WTC11 (cell line): ENCODE data around the gene HES3. TPM values are rescaled to one million over a fixed set of nuclear protein-coding genes. Genes with fewer than 3 reads are reported as not detected.

Source experiments
- ATAC-seq: fragments of 200-7000 bp; cut with Tn5 transposase; 2 replicates; pipeline ENCODE4 v1.10.0; 2021; ENCODE audit warnings: mild to moderate bottlenecking, moderate library complexity
- CTCF ChIA-PET: fragments of 300-600 bp; sonication (Branson Sonifier 250); formaldehyde crosslinking; loops from one replicate; lab custom pipeline; 2021; ENCODE audit warnings: antibody characterized with exemption; lab: Charles Lee
- POLR2A ChIA-PET: fragments of 350-600 bp; sonication (Branson Sonifier 250); formaldehyde crosslinking; loops from one replicate; lab custom pipeline; 2021; ENCODE audit warnings: antibody characterized with exemption; lab: Charles Lee
- DNase-seq: peaks from one replicate; pipeline ENCODE4 v3.0.0; 2021; ENCODE audit warnings: low spot score
- H3K27ac Mint-ChIP-seq: 2 replicates; pipeline ENCODE4 v1.8.0; 2021; ENCODE audit warnings: mixed read lengths
- H3K27me3 Mint-ChIP-seq: 2 replicates; pipeline ENCODE4 v1.8.0; 2021; ENCODE audit warnings: low read depth, mild to moderate bottlenecking, moderate library complexity, mixed read lengths
- H3K36me3 Mint-ChIP-seq: 2 replicates; pipeline ENCODE4 v1.8.0; 2021; ENCODE audit warnings: mixed read lengths
- H3K4me1 Mint-ChIP-seq: 2 replicates; pipeline ENCODE4 v1.8.0; 2022; ENCODE audit warnings: mixed read lengths
- H3K4me3 Mint-ChIP-seq: 2 replicates; pipeline ENCODE4 v1.8.0; 2021; ENCODE audit warnings: mild to moderate bottlenecking, moderate library complexity, mixed read lengths
- H3K9me3 Mint-ChIP-seq: 2 replicates; pipeline ENCODE4 v1.8.0; 2021; ENCODE audit warnings: mixed read lengths
- ATF1 ChIP-seq: sonication (generic); formaldehyde crosslinking; IDR thresholded peaks from 2 replicates; pipeline ENCODE4 v1.8.1; 2023; ENCODE audit warnings: mild to moderate bottlenecking, moderate library complexity, missing genetic modification reagents
- ATF6 ChIP-seq: sonication (generic); formaldehyde crosslinking; IDR thresholded peaks from 2 replicates; pipeline ENCODE4 v1.8.1; 2023; ENCODE audit warnings: mild to moderate bottlenecking, missing genetic modification reagents
- CREB1 ChIP-seq: sonication (generic); formaldehyde crosslinking; IDR thresholded peaks from 2 replicates; pipeline ENCODE4 v1.8.0; 2023; ENCODE audit warnings: mild to moderate bottlenecking, missing genetic modification reagents
- E2F4 ChIP-seq: sonication (generic); formaldehyde crosslinking; IDR thresholded peaks from 2 replicates; pipeline ENCODE4 v1.8.1; 2022; ENCODE audit warnings: low read depth, mild to moderate bottlenecking, moderate library complexity, missing genetic modification reagents, borderline replicate concordance
- ELF4 ChIP-seq: sonication (generic); formaldehyde crosslinking; IDR thresholded peaks from 2 replicates; pipeline ENCODE4 v1.8.1; 2022; ENCODE audit warnings: low read depth, mild to moderate bottlenecking, moderate library complexity, missing genetic modification reagents
- EMX1 ChIP-seq: fragments of 250-450 bp; sonication (Bioruptor Pico); IDR thresholded peaks from 2 replicates; pipeline ENCODE4 v1.8.0; 2021; ENCODE audit warnings: mild to moderate bottlenecking
- HMGA2 ChIP-seq: fragments of 250-450 bp; sonication (Bioruptor Pico); IDR thresholded peaks from 2 replicates; pipeline ENCODE4 v1.4.0; 2021; ENCODE audit warnings: mild to moderate bottlenecking, moderate library complexity
- IRF1 ChIP-seq: sonication (generic); formaldehyde crosslinking; IDR thresholded peaks from 2 replicates; pipeline ENCODE4 v1.8.0; 2023; ENCODE audit warnings: missing genetic modification reagents
- JAZF1 ChIP-seq: fragments of 250-450 bp; sonication (Bioruptor Pico); IDR thresholded peaks from 2 replicates; pipeline ENCODE4 v1.9.0; 2021; ENCODE audit warnings: moderate library complexity, mild to moderate bottlenecking, inconsistent platforms
- MAX ChIP-seq: sonication (generic); formaldehyde crosslinking; IDR thresholded peaks from 2 replicates; pipeline ENCODE4 v1.8.0; 2022; ENCODE audit warnings: mild to moderate bottlenecking, missing genetic modification reagents
- MLX ChIP-seq: sonication (generic); formaldehyde crosslinking; IDR thresholded peaks from 2 replicates; pipeline ENCODE4 v1.8.1; 2023; ENCODE audit warnings: mild to moderate bottlenecking, missing genetic modification reagents, moderate library complexity
- ZBTB21 ChIP-seq: sonication (generic); formaldehyde crosslinking; IDR thresholded peaks from 2 replicates; pipeline ENCODE4 v1.8.1; 2023; ENCODE audit warnings: mild to moderate bottlenecking, missing genetic modification reagents, borderline replicate concordance
- ZNF138 ChIP-seq: sonication (generic); formaldehyde crosslinking; conservative IDR thresholded peaks from 2 replicates; pipeline ENCODE4 v1.8.1; 2022; ENCODE audit warnings: mild to moderate bottlenecking, moderate library complexity, missing genetic modification reagents
- ZNF281 ChIP-seq: sonication (generic); formaldehyde crosslinking; IDR thresholded peaks from 2 replicates; pipeline ENCODE4 v1.8.0; 2023; ENCODE audit warnings: mild to moderate bottlenecking, missing genetic modification reagents
- ZNF425 ChIP-seq: fragments of 250-450 bp; sonication (Bioruptor Pico); conservative IDR thresholded peaks from 2 replicates; pipeline ENCODE4 v1.9.0; 2021; ENCODE audit warnings: mild to moderate bottlenecking
- total RNA-seq: library from RNA; stranded (reverse); gene quantifications from 3 replicates; pipeline ENCODE4 v1.2.3, GENCODE V29; 2021

HES3 gene
- total RNA-seq, 1 experiment from 2014 or later = 74.7 TPM

GRCh38 chr1:6253380-6253779, 9.4 kb downstream of the HES3 start (continued):
- TF ChIP-seq ZNF138 (CRISPR knock-in tag) (no peak), MAX (CRISPR knock-in tag) (no peak), JAZF1 (CRISPR knock-in tag) (no peak), ATF1 (CRISPR knock-in tag) (no peak), E2F4 (no peak)
- TF ChIP-seq, all 79 proteins: peak for 0

- POLR2A ChIA-PET = no interaction called here
- no peak for DNase-seq
- no peak overlapping the region for H3K4me3 Mint-ChIP-seq
- no peak overlapping the region for H3K27ac Mint-ChIP-seq
- H3K27me3 Mint-ChIP-seq = peaks cover 40% of the 10 kb centered on the region
- peaks cover 4% of the 10 kb centered on the region; the same call in 1 of the 2 replicates for H3K4me1 Mint-ChIP-seq
- H3K9me3 Mint-ChIP-seq = no peaks in the 10 kb centered on the region
- TF ChIP-seq HMGA2 (CRISPR knock-in tag) = no peak
- no peak for TF ChIP-seq ZNF281
- TF ChIP-seq ATF6 (CRISPR knock-in tag) = no peak
- TF ChIP-seq CREB1 (CRISPR knock-in tag) = no peak
- TF ChIP-seq EMX1 (CRISPR knock-in tag) = no peak
- no peak for TF ChIP-seq ZNF425 (CRISPR knock-in tag)
- TF ChIP-seq ELF4 (CRISPR knock-in tag) = no peak
- TF ChIP-seq IRF1 (CRISPR knock-in tag) = no peak
- TF ChIP-seq MLX (CRISPR knock-in tag) = no peak
- TF ChIP-seq ZBTB21 (CRISPR knock-in tag) = no peak
- TF ChIP-seq, all 79 proteins: peak for 0
- no peak for ATAC-seq
- no peaks in the 10 kb centered on the region for H3K36me3 Mint-ChIP-seq
- CTCF ChIA-PET = interaction anchor here (1.2 to 14.8 kb wide), 3 partner anchors 6 to 16 kb away, joined by 4 to 164 read pairs (median 4); no protein-coding TSS in a partner anchor
Observed at GRCh38 chr1:6254691-6255090, 10.7 kb downstream of the HES3 start.
